ENCODE measurements around the gene FERMT2. TPM values are rescaled to one million over a fixed set of nuclear protein-coding genes. Genes with fewer than 3 reads are reported as not detected.

FERMT2 gene
- total and polyA plus RNA-seq, 2 donors (not counting 1 experiment from before 2014, with no cell fraction given) = 0.05 TPM; not detected in 1

- H3K4me1 Mint-ChIP-seq = no peaks in the 10 kb centered on the region
- no peak overlapping the region for H3K9ac ChIP-seq (ENCODE audit: low read length)
- H3K4me3 ChIP-seq (ENCODE audit: control extremely low read depth in 1 of 5, extremely low read depth in 1 of 5, insufficient read depth in 1 of 5, low read depth in 2 of 5, low read length in 4 of 5) = no peak overlapping the region
- ATAC-seq (ENCODE audit: low read depth) (no peak), DNase-seq (no peak)
- peaks cover 5% of the 10 kb centered on the region for H3K27me3 Mint-ChIP-seq
- H2AFZ ChIP-seq (ENCODE audit: insufficient read depth, low read depth, low read length, poor library complexity, severe bottlenecking) = no peak overlapping the region
- intact Hi-C loops (cut with micrococcal nuclease) = no loop called here
- WGBS (ENCODE audit: insufficient coverage) = 96% methylated on average over 6 of the region's 6 CpGs
- no peaks in the 10 kb centered on the region for H3K4me1 ChIP-seq (ENCODE audit: control insufficient read depth in 2 of 2, insufficient read depth in 2 of 2, low read length in 2 of 2)
- H3K9me3 Mint-ChIP-seq (ENCODE audit: insufficient read depth) = no peaks in the 10 kb centered on the region
- no peaks in the 10 kb centered on the region for H3K79me2 ChIP-seq (ENCODE audit: control insufficient read depth, insufficient read depth, low read length)
- no peak overlapping the region for H3K27ac Mint-ChIP-seq
- no peak overlapping the region for H3K4me3 Mint-ChIP-seq
- H3K36me3 ChIP-seq (replicated peaks in 1 of 2; ENCODE audit: control extremely low read depth in 1 of 2, control insufficient read depth in 1 of 2, extremely low read depth in 1 of 2, insufficient read depth in 2 of 2, low read length in 1 of 2) = no peaks in the 10 kb centered on the region
- H3K9me3 ChIP-seq (ENCODE audit: control extremely low read depth in 1 of 3, control insufficient read depth in 2 of 3, insufficient read depth in 1 of 3, low read length in 2 of 3) = no peaks in the 10 kb centered on the region
- no peak for TF ChIP-seq EZH2 (IDR thresholded peaks at IDR 0.05; ENCODE audit: borderline replicate concordance, insufficient read depth, low read depth, low read length, poor library complexity, severe bottlenecking)
- TF ChIP-seq CTCF (IDR thresholded peaks at IDR 0.05) = no peak
- H3K27me3 ChIP-seq (replicated peaks in 1 of 4; ENCODE audit: control extremely low read depth in 1 of 4, control insufficient read depth in 3 of 4, insufficient read depth in 4 of 4, low read length in 3 of 4) = no peaks in the 10 kb centered on the region
- ChIA-PET CTCF (no interaction called here), POLR2A (no interaction called here)
- no peak overlapping the region for H3K27ac ChIP-seq (ENCODE audit: low read length in 2 of 2)
- no peaks in the 10 kb centered on the region for H4K20me1 ChIP-seq (ENCODE audit: control insufficient read depth, insufficient read depth, low read length, poor library complexity, severe bottlenecking)
- H3K4me2 ChIP-seq (replicated peaks; ENCODE audit: low read depth, low read length, poor library complexity, severe bottlenecking) = no peak overlapping the region
Observed at GRCh38 chr14:52998376-52999015, 47.6 kb upstream of the FERMT2 start.

- H3K79me2 ChIP-seq (ENCODE audit: control insufficient read depth, insufficient read depth, low read length) = no peaks in the 10 kb centered on the region
- no peaks in the 10 kb centered on the region for H3K9me3 Mint-ChIP-seq (ENCODE audit: insufficient read depth)
- no peak overlapping the region for H3K27ac Mint-ChIP-seq
- no peak overlapping the region for H3K9ac ChIP-seq (ENCODE audit: low read length)
- no peak overlapping the region for H3K4me3 ChIP-seq (ENCODE audit: control extremely low read depth in 1 of 5, extremely low read depth in 1 of 5, insufficient read depth in 1 of 5, low read depth in 2 of 5, low read length in 4 of 5)
- H3K9me3 ChIP-seq (ENCODE audit: control extremely low read depth in 1 of 3, control insufficient read depth in 2 of 3, insufficient read depth in 1 of 3, low read length in 2 of 3) = no peaks in the 10 kb centered on the region
- DNase-seq = no peak
- TF ChIP-seq CTCF (IDR thresholded peaks at IDR 0.05) = no peak
- TF ChIP-seq EZH2 (IDR thresholded peaks at IDR 0.05; ENCODE audit: borderline replicate concordance, insufficient read depth, low read depth, low read length, poor library complexity, severe bottlenecking) = no peak
- no peaks in the 10 kb centered on the region for H3K36me3 ChIP-seq (replicated peaks in 1 of 2; ENCODE audit: control extremely low read depth in 1 of 2, control insufficient read depth in 1 of 2, extremely low read depth in 1 of 2, insufficient read depth in 2 of 2, low read length in 1 of 2)
- 100% methylated on average over 1 of the region's 2 CpGs for WGBS (ENCODE audit: insufficient coverage)
- no peaks in the 10 kb centered on the region for H3K4me1 Mint-ChIP-seq
- H3K4me2 ChIP-seq (replicated peaks; ENCODE audit: low read depth, low read length, poor library complexity, severe bottlenecking) = no peak overlapping the region
- H2AFZ ChIP-seq (ENCODE audit: insufficient read depth, low read depth, low read length, poor library complexity, severe bottlenecking) = no peak overlapping the region
- no peak overlapping the region for H3K27ac ChIP-seq (ENCODE audit: low read length in 2 of 2)
- no peak overlapping the region for H3K4me3 Mint-ChIP-seq
- H3K27me3 ChIP-seq (replicated peaks in 1 of 4; ENCODE audit: control extremely low read depth in 1 of 4, control insufficient read depth in 3 of 4, insufficient read depth in 4 of 4, low read length in 3 of 4) = no peaks in the 10 kb centered on the region
- ATAC-seq (ENCODE audit: low read depth) = no peak
- POLR2A ChIA-PET = no interaction called here
- H3K27me3 Mint-ChIP-seq = peaks cover 14% of the 10 kb centered on the region
- CTCF ChIA-PET = no interaction called here
- H4K20me1 ChIP-seq (ENCODE audit: control insufficient read depth, insufficient read depth, low read length, poor library complexity, severe bottlenecking) = no peaks in the 10 kb centered on the region
- intact Hi-C loops (cut with micrococcal nuclease) = no loop called here
- H3K4me1 ChIP-seq (ENCODE audit: control insufficient read depth in 2 of 2, insufficient read depth in 2 of 2, low read length in 2 of 2) = no peaks in the 10 kb centered on the region
Observed at GRCh38 chr14:52996493-52996892, 45.6 kb upstream of the FERMT2 start.

Data from B cell (primary cell).